Keratinocyte (primary cell): ENCODE measurements around the gene TSPAN11. TPM values are rescaled to one million over a fixed set of nuclear protein-coding genes. Genes with fewer than 3 reads are reported as not detected.
"Not testable (repeated sequence)": the region's sequence is repeated elsewhere in the genome, so short reads cannot be mapped to it uniquely, and the experiment has no call there.

ENCODE experiments used
- DNase-seq: peaks from one replicate; pipeline ENCODE4 v3.0.0-alpha.2; 2011; ENCODE audit warnings: low read depth, missing footprints, low spot score
- FAIRE-seq: peaks from 2 replicates; lab custom pipeline; 2011; peaks lifted over from hg19 to GRCh38; lab: Jason Lieb, UNC
- H2AFZ ChIP-seq: 2 replicates; pipeline ENCODE4 v1.6.0; 2012; ENCODE audit warnings: low read length, control low read depth, inconsistent platforms; ENCODE audit not compliant: control insufficient read depth
- H3K27ac ChIP-seq: 2 replicates; pipeline ENCODE4 v1.5.1; 2011; ENCODE audit warnings: low read length; ENCODE audit not compliant: control insufficient read depth, insufficient read depth
- H3K27me3 ChIP-seq: 3 replicates; pipeline ENCODE4 v1.6.0; 2011; ENCODE audit warnings: low read length; ENCODE audit not compliant: control insufficient read depth, insufficient read depth; ENCODE audit errors: extremely low read depth
- H3K36me3 ChIP-seq, 2 experiments: 2 replicates in 1 of 2; 3 replicates in 1 of 2; pipeline ENCODE4 v1.5.1; 2011; ENCODE audit warnings: low read length in 2 of 2, mild to moderate bottlenecking in 1 of 2; ENCODE audit not compliant: control insufficient read depth in 2 of 2, insufficient read depth in 2 of 2; ENCODE audit errors: extremely low read depth in 1 of 2
- H3K4me1 ChIP-seq: 3 replicates; pipeline ENCODE4 v1.5.1; 2011; ENCODE audit warnings: low read length; ENCODE audit not compliant: control insufficient read depth, insufficient read depth; ENCODE audit errors: extremely low read depth
- H3K4me2 ChIP-seq: 3 replicates; pipeline ENCODE4 v1.6.0; 2011; ENCODE audit warnings: low read depth, low read length; ENCODE audit not compliant: control insufficient read depth, insufficient read depth; ENCODE audit errors: extremely low read depth
- H3K4me3 ChIP-seq, 3 experiments: fragments of 200-600 bp in 1 of 3; sonication (generic) in 1 of 3; 2 replicates in 2 of 3; 3 replicates in 1 of 3; pipeline ENCODE4 v1.5.1; 2011 to 2016; ENCODE audit warnings: low read length in 3 of 3, mild to moderate bottlenecking in 3 of 3, control low read depth in 2 of 3, inconsistent platforms in 1 of 3, low read depth in 1 of 3, mixed read lengths in 1 of 3, mixed run types in 1 of 3, moderate library complexity in 1 of 3; ENCODE audit not compliant: control insufficient read depth in 2 of 3, insufficient read depth in 2 of 3; ENCODE audit errors: extremely low read depth in 1 of 3
- H3K79me2 ChIP-seq: 2 replicates; pipeline ENCODE4 v1.6.0; 2012; ENCODE audit warnings: low read length; ENCODE audit not compliant: control insufficient read depth, insufficient read depth
- H3K9ac ChIP-seq: 3 replicates; pipeline ENCODE4 v1.6.0; 2011; ENCODE audit warnings: low read length; ENCODE audit not compliant: control insufficient read depth, insufficient read depth; ENCODE audit errors: extremely low read depth
- H3K9me1 ChIP-seq: 3 replicates; pipeline ENCODE4 v1.6.0; 2011; ENCODE audit warnings: low read length; ENCODE audit not compliant: control insufficient read depth, insufficient read depth; ENCODE audit errors: extremely low read depth
- H3K9me3 ChIP-seq: 2 replicates; pipeline ENCODE4 v1.5.1; 2012; ENCODE audit warnings: low read depth, low read length; ENCODE audit not compliant: control insufficient read depth
- H4K20me1 ChIP-seq: 3 replicates; pipeline ENCODE4 v1.6.0; 2011; ENCODE audit warnings: low read length; ENCODE audit not compliant: control insufficient read depth, insufficient read depth; ENCODE audit errors: extremely low read depth
- CTCF ChIP-seq, 3 experiments: IDR thresholded peaks in 1 of 3; conservative IDR thresholded peaks in 1 of 3; optimal IDR thresholded peaks in 1 of 3; 2 replicates in 2 of 3; 3 replicates in 1 of 3; pipeline versions ENCODE3 to v1.5.1; 2011; ENCODE audit warnings: low read length in 3 of 3, mild to moderate bottlenecking in 3 of 3, moderate library complexity in 2 of 3, control low read depth in 1 of 3, inconsistent platforms in 1 of 3; ENCODE audit not compliant: insufficient read depth in 2 of 3; ENCODE audit errors: extremely low read depth in 1 of 3
- EZH2 ChIP-seq: IDR thresholded peaks from one replicate; pipeline ENCODE4 v1.6.1; 2012; ENCODE audit warnings: inconsistent platforms, mild to moderate bottlenecking, low read length, moderate library complexity
- dilution Hi-C: fragments of 300-500 bp; cut with MboI; formaldehyde crosslinking; loops from one replicate; pipeline ENCODE4 v1.7.0; 2020; ENCODE audit warnings: low sequenced_read_pairs; ENCODE audit not compliant: extremely low pct_ligation_motif_present
- polyA plus RNA-seq, 5 experiments: library from polyadenylated mRNA; depleted of rRNA in 3 of 5; stranded (reverse) in 3 of 5; stranded (forward) in 1 of 5; unstranded in 1 of 5; fragments of >200 nt; gene quantifications; 1 replicate in 1 of 5; 2 replicates in 3 of 5; 3 replicates in 1 of 5; pipeline versions ENCODE4 v1.2.1 to v1.2.3, GENCODE V29; 2011 to 2012; ENCODE audit warnings: missing spikeins in 2 of 5, low read depth in 1 of 5, low replicate concordance in 1 of 5

TSPAN11 gene
- polyA plus RNA-seq, 1 donor (not counting 4 experiments of a cell fraction or from before 2014, with no cell fraction given), result not detected

DNA sequence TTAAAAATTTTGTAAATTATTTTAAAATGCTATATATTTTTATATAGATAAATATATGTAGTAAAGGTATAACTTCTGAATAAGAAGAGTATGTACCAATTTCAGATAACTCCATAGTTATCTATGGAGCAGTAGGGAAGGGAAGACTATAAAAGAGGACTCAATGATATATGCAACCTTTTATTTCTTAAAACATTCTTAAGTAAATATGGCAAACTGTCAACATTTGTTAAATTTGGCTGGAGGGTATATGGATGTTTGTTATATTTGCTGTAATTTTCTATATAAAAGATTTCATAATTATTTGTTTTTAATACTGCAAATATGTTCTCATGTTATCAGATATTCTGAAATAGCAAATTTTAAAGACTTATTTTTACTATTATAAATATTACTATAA is 38.3 kb upstream of the TSPAN11 start:
- H3K4me1 ChIP-seq, result no peaks in the 10 kb centered on the region
- H3K27ac ChIP-seq, result no peak overlapping the region
- no peaks in the 10 kb centered on the region for H3K36me3 ChIP-seq
- no peak overlapping the region for H3K9ac ChIP-seq
- DNase-seq (no peak), FAIRE-seq (no peak)
- dilution Hi-C loops, result no loop called here
- no peaks in the 10 kb centered on the region for H3K9me3 ChIP-seq
- no peaks in the 10 kb centered on the region for H3K9me1 ChIP-seq
- no peak overlapping the region for H3K4me3 ChIP-seq
- H3K4me2 ChIP-seq, result no peak overlapping the region
- no peaks in the 10 kb centered on the region for H4K20me1 ChIP-seq
- H3K79me2 ChIP-seq, result no peaks in the 10 kb centered on the region
- no peaks in the 10 kb centered on the region for H3K27me3 ChIP-seq
- H2AFZ ChIP-seq, result no peak overlapping the region
- TF ChIP-seq CTCF (optimal IDR thresholded peaks at IDR 0.05 in 1 of 3, IDR thresholded peaks at IDR 0.05 in 1 of 3, conservative IDR thresholded peaks at IDR 0.05 in 1 of 3; ENCODE audit: extremely low read depth in 1 of 3, insufficient read depth in 2 of 3, low read length in 3 of 3) (no peak), EZH2 (no peak)

- H3K27ac ChIP-seq, H2AFZ ChIP-seq, FAIRE-seq, H3K9me3 ChIP-seq, H3K4me2 ChIP-seq, dilution Hi-C loops, H4K20me1 ChIP-seq, H3K79me2 ChIP-seq, H3K4me3 ChIP-seq, H3K9me1 ChIP-seq, H3K36me3 ChIP-seq, H3K27me3 ChIP-seq, H3K9ac ChIP-seq, DNase-seq, H3K4me1 ChIP-seq: not testable (repeated sequence)
Observed at GRCh38 chr12:30894531-30894930, 32.0 kb upstream of the TSPAN11 start.

DNA sequence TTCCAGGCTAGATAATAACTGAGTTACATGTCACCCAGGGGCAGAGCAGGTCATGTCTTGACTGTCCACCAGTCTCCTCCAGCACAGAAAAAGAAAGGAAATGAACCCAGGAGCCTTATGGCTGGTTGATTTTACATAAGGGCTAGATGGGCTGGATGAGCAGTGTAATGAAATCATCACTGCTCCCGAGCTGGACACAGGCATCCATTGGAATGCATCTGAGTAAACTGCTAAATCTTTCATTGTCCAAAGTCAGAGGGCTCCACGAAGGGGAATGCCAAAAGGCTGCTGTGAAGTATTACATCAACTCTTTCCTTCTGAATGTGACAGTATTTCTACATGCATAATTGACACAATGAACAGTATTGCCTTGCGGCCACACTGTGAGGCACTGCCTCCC is 30.1 kb upstream of the TSPAN11 start:
- no peaks in the 10 kb centered on the region for H3K79me2 ChIP-seq
- FAIRE-seq (no peak), DNase-seq (no peak)
- H4K20me1 ChIP-seq, result no peaks in the 10 kb centered on the region
- dilution Hi-C loops, result no loop called here
- no peak overlapping the region for H3K9ac ChIP-seq
- no peaks in the 10 kb centered on the region for H3K9me3 ChIP-seq
- H2AFZ ChIP-seq, result no peak overlapping the region
- no peaks in the 10 kb centered on the region for H3K36me3 ChIP-seq
- TF ChIP-seq EZH2, result no peak
- no peak for TF ChIP-seq CTCF (optimal IDR thresholded peaks at IDR 0.05 in 1 of 3, IDR thresholded peaks at IDR 0.05 in 1 of 3, conservative IDR thresholded peaks at IDR 0.05 in 1 of 3; ENCODE audit: extremely low read depth in 1 of 3, insufficient read depth in 2 of 3, low read length in 3 of 3)
- H3K4me2 ChIP-seq, result no peak overlapping the region
- H3K4me1 ChIP-seq, result no peaks in the 10 kb centered on the region
- no peak overlapping the region for H3K4me3 ChIP-seq
- no peaks in the 10 kb centered on the region for H3K9me1 ChIP-seq
- H3K27ac ChIP-seq, result no peak overlapping the region
- H3K27me3 ChIP-seq, result no peaks in the 10 kb centered on the region
